Superior temporal gyrus (tissue), 1 donor: ENCODE results near the gene TIPRL.
"Not testable (repeated sequence)": the region's sequence is repeated elsewhere in the genome, so short reads cannot be mapped to it uniquely, and the experiment has no call there.

Experiments
- DNase-seq: peaks from one replicate; pipeline ENCODE4 v3.0.0-alpha.2; 2016; ENCODE audit errors: extremely low spot score

The TIPRL gene

DNA sequence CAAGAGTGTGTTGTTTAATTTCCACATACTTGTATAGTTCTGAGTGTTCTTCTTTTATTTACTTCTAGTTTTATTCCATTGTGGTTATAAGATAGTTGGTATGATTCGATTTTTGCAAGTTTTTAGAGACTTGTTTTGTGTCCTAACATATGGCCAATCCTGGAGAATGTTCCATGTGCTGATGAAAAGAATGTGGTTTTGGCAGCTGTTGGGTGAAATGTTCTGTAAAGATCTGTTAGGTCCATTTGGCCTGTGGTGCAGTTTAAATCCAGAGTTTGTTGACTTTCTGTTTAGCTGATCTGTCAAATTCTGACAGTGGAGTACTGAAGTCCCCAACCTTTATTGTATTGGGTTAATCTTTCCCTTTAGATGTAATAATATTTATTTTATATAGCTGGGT is 19.5 kb upstream of the TIPRL start:
- DNase-seq = no peak

DNA sequence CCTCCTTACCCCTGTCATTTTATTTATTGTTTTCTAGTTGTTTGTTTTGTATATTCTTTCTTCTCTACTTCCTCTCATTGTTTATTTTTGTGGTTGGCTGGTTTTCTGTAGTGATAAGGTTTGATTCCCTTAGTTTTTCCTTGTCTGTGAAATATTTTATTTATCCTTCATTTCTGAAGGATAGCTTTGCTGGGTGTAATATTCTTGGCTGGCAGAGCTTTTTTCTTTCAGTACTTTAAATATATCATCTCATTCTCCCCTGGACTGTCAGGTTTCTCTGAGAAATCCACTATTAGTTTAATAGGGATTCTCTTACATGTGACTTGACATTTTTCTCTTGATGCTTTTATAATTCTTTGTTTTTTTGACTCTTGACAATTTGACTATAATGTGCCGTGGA is 18.8 kb upstream of the TIPRL start:
- no peak for DNase-seq

- DNase-seq = no peak
Observed at GRCh38 chr1:168161459-168161858, 17.3 kb upstream of the TIPRL start.

- no peak for DNase-seq
Observed at GRCh38 chr1:168163670-168164069, 15.1 kb upstream of the TIPRL start.

GRCh38 chr1:168164771-168165170 is 14.0 kb upstream of the TIPRL start:
- DNase-seq = no peak

DNA sequence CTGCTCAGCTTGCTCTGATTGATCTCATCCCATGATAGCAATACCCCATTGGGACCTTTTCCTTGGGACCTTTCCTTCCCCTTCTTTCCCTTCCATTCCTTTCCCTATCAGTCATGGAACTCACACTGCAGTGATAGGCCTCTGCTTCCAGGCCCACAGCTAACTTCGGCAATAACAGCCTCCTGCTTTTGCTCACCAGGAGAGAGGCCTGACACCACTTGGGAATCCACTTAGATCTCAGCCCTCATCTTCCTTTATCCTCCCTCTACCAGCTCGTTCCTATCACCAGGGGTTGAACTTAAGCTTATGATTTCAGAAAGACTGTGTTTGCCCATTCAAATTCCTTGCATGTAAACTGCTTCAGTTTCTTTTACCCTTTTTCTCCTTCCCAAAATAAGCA is 11.0 kb upstream of the TIPRL start:
- no peak for DNase-seq

DNA sequence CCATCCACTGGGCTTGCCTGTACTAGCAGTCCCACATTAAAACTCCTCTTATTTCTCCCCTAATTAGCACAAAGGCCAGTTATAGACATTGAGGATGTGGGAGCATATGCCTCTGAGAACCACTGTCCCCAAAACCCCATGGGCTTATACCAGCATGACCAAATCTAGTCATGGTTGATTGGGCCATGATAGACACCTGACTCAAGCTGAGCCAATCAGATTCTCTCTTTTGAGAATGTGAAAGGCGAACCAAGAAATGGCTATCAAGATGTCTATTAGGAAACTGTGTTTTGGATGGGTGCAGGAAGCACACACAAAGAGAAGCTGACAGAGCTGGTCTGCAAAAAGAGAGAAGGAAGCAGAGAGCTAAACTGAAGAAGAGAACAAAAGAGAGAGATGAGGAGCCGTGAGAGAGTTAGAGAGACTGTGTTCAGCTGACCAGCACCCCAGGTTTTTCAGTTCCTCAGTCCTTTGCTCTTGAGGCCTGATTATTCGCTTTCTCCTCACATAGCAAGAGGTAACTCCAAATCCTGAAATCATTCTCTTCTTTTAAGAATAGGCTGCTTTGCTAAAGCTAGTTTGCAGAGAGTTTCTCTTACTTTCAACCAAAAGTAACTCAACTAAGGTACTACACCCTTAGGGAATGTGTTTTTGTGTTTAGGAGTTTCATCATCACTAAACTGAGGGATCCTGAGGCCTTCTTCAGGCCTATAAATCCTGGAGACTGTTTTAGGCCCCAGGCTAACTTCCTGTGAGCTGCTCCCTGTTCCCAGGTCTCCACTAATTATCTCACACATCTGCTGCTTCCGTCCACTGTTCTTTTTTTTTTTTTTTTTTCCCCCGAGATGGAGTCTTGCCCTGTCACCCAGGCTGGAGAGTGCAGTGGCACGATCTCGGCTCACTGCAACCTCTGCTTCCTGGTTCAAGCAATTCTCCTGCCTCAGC is 7.9 kb upstream of the TIPRL start:
- DNase-seq = no peak

- no peak for DNase-seq
Observed at GRCh38 chr1:168172250-168172915, 6.4 kb upstream of the TIPRL start.

DNA sequence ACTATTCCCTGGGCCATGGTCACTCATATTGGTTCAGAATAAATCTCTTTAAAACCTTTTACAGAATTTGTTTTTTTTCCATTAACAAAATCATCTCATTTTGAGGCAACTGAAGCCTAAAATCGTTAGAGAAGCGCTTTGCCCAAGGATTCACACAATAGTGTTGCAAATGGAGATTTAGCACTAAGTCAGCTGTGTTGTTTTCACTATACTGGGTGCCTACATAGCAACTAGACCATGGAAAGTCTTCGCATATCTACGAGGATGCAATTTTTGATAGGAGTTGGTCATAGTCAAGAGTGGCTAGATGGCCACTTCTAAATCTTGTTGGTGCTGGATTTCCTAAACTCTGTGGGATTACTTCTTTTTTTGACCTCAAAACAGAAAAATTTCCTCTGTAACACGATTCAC is 530 bp upstream of the TIPRL start:
- no peak for DNase-seq

DNA sequence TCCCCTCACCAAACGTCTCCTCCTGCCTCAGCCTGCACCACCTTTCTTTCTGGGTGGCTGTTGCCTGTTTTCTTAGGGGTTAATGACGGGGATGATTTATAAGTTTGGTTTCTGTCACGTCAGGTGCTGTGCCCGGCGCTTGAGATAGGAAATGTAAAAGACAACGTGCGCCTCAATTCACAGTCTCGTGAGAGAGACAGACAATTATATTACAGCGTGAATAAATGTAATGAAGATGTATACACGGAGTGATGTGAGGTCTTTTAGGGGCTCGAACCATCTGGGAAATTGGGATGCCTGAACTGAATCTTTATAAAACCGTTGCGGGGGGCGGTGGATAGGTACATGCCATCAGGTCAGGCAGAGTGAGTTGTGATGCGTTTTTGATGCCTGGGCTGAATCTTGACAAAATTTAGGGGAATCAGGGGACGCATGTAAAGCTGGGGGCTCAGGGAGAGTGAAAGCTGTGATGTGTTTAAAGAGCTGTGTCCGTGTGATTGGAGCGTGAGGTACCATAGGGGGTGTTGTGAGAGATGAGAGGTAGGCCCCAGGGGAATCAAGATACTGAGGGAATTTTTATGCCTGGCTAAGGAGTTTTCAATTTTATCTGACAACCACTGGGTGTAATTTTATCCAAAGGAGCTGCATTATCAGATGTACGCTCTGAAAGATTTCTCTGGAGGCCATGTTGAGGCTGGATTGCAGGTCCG is 831 bp downstream of the TIPRL start:
- no peak for DNase-seq

GRCh38 chr1:168180148-168180524 is 1.4 kb downstream of the TIPRL start:
- peak; percentile 48 for DNase-seq

DNA sequence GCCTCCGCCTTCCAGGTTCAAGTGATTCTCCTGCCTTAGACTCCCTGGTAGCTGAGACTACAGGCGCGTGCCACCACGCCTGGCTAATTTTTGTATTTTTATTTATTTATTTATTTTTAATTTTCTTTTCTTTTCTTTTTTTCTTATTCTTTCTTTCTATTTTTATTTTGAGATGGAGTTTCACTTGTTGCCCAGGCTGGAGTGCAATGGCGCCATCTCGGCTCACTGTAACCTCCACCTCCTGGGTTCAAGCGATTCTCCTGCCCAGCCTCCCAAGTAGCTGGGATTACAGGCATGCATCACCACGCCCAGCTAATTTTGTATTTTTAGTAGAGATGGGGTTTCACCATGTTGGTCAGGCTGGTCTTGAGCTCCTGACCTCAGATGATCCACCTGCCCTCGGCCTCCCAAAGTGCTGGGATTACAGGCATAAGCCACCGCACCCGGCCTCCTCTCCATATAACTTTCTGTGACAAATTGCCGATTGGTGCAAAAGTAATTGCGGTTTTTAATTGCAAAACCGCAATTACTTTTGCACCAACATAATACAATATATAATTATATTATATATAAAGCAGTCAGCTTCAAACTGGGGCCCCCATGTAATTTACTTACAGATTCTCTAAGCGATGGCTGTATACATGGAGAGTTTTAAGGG is 2.4 kb downstream of the TIPRL start:
- DNase-seq = not testable (repeated sequence)

GRCh38 chr1:168187177-168187576 is 8.4 kb downstream of the TIPRL start:
- DNase-seq = no peak

DNA sequence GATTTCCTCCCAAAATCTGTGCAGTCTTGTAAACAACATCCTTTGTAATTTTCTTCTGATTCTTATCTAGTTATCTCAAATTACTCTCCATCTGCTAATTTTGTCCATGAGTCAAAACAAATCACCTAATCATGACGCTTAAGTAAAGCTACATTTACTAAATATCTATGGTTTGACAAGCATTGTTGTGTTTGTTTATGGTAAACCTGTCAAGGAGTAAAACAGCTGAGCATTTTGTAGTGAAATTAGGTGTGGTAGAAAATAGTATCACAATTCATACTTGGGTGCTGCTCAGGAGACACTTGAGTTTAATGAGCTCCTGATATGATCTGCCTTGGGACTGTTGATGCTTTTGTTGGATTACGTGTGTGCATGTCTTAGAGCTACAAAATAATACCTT is 11.6 kb downstream of the TIPRL start:
- DNase-seq = no peak

GRCh38 chr1:168195199-168196135 is 16.7 kb downstream of the TIPRL start:
- DNase-seq = no peak

GRCh38 chr1:168199056-168199455 is 20.3 kb downstream of the TIPRL start:
- DNase-seq = peak; percentile 44

DNA sequence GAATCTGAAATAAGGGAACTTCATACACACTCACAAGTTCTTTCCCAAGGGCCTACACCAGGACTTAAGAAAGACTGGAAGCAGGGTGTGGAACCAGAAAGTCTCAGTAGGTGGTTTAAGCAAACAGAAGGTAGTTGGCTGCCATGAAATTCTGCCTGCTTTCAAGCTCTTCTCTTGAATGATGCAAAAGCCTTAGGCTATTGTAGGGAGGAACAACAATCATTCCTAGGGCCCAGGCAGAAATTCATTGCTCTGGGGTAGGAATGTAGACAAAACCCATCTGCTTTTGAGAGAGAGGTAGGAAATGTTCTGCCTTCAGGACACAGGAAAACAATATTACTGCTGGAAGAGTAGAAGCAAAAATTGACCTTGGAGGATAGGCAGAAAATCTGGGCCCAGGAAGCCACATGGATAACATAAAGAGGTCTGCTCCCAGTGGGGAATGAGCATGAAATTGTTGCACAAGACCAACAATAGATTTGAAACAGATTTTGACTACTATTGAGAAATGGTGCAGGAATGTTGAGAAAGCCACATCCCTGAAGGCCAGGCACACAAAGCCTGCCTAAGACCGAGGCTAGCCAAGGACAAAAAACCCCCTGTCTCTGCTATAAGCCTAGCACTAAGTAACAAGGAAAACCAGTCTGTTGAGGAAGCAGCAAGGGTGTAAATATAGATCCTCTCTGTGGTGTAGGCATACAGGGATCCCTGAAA is 24.3 kb downstream of the TIPRL start:
- no peak for DNase-seq

DNA sequence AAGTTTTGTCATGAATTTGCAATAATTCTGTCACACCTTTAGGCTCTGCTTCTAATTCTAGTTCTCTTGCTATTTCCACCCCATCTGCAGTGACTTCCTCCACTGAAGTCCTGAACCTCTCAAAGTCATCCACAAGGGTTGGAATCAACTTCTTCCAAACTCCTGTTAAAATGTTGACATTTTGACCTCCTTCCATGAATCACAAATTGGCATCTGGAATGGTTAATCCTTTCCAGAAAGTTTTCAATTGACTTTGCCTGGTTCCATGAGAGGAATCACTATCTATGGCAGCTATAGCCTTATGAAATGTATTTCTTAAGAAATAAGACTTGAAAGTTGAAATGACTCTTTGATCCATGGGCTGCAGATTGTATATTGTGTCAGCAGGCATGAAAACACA is 27.3 kb downstream of the TIPRL start:
- no peak for DNase-seq

DNA sequence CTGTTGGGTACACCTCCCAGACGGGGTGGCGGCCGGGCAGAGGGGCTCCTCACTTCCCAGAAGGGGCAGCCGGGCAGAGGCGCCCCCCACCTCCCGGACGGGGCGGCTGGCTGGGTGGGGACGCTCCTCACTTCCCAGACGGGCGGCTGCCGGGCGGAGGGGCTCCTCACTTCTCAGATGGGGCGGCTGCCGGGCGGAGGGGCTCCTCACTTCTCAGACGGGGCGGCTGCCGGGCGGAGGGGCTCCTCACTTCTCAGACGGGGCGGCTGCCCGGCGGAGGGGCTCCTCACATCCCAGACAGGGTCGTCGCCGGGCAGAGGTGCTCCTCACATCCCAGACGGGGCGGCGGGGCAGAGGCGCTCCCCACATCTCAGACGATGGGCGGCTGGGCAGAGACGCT is 28.9 kb downstream of the TIPRL start:
- DNase-seq = not testable (repeated sequence)

- DNase-seq = no peak
Observed at GRCh38 chr1:168210312-168210711, 31.6 kb downstream of the TIPRL start.
